HG02970 (cell line): Measurements from ENCODE around the gene DOCK1.

Experiments used
- ATAC-seq: cut with Tn5 transposase; IDR thresholded peaks from one replicate; pipeline ENCODE4 v1.9.1; 2021; ENCODE audit warnings: mild to moderate bottlenecking, moderate library complexity, moderate number of reproducible peaks; ENCODE audit not compliant: unreplicated experiment, low FRiP score

DOCK1 gene

GRCh38 chr10:127195571-127196281 is 290.5 kb downstream of the DOCK1 start:
- ATAC-seq = no peak

GRCh38 chr10:127196282-127197153 is 291.3 kb downstream of the DOCK1 start, which contains the start of gene INSYN2A:
TSS of gene INSYN2A (minus strand) at chr10:127196591. CDS start at chr10:127176395, 20,196 bp downstream.
- ATAC-seq = no peak

- ATAC-seq = no peak
These were observed 291.9 kb downstream of the DOCK1 start for GRCh38 chr10:127197154-127197432.

GRCh38 chr10:127198307-127198706 is 293.1 kb downstream of the DOCK1 start:
- ATAC-seq = no peak

- no peak for ATAC-seq
These were observed 293.5 kb downstream of the DOCK1 start for GRCh38 chr10:127198721-127199120.

- no peak for ATAC-seq
These were observed 295.4 kb downstream of the DOCK1 start for GRCh38 chr10:127200646-127201045.

GRCh38 chr10:127203067-127203466 is 297.8 kb downstream of the DOCK1 start:
- no peak for ATAC-seq

- no peak for ATAC-seq
These were observed 301.9 kb downstream of the DOCK1 start for GRCh38 chr10:127207081-127207480.

GRCh38 chr10:127210936-127211466 is 305.8 kb downstream of the DOCK1 start:
- ATAC-seq = no peak

GRCh38 chr10:127215866-127216265 is 310.6 kb downstream of the DOCK1 start:
- ATAC-seq = no peak

- no peak for ATAC-seq
These were observed 311.0 kb downstream of the DOCK1 start for GRCh38 chr10:127216274-127216673.

- ATAC-seq = no peak
These were observed 311.6 kb downstream of the DOCK1 start for GRCh38 chr10:127216786-127217185.

- no peak for ATAC-seq
These were observed 313.4 kb downstream of the DOCK1 start for GRCh38 chr10:127218658-127219057.

GRCh38 chr10:127221281-127221680 is 316.1 kb downstream of the DOCK1 start:
- no peak for ATAC-seq

- no peak for ATAC-seq
These were observed 321.8 kb downstream of the DOCK1 start for GRCh38 chr10:127227027-127227426.

GRCh38 chr10:127227663-127228062 is 322.4 kb downstream of the DOCK1 start:
- no peak for ATAC-seq

GRCh38 chr10:127228195-127228787 is 323.1 kb downstream of the DOCK1 start:
- no peak for ATAC-seq

- ATAC-seq = no peak
These were observed 329.1 kb downstream of the DOCK1 start for GRCh38 chr10:127234306-127234800.

GRCh38 chr10:127236266-127236665 is 331.0 kb downstream of the DOCK1 start:
- ATAC-seq = no peak

- ATAC-seq = no peak
These were observed 337.7 kb downstream of the DOCK1 start for GRCh38 chr10:127242914-127243313.
